ENCODE results near the gene AANAT.
A peak's percentile ranks its signal among the peaks of the same experiment; 100 is the strongest.

The AANAT gene

DNA sequence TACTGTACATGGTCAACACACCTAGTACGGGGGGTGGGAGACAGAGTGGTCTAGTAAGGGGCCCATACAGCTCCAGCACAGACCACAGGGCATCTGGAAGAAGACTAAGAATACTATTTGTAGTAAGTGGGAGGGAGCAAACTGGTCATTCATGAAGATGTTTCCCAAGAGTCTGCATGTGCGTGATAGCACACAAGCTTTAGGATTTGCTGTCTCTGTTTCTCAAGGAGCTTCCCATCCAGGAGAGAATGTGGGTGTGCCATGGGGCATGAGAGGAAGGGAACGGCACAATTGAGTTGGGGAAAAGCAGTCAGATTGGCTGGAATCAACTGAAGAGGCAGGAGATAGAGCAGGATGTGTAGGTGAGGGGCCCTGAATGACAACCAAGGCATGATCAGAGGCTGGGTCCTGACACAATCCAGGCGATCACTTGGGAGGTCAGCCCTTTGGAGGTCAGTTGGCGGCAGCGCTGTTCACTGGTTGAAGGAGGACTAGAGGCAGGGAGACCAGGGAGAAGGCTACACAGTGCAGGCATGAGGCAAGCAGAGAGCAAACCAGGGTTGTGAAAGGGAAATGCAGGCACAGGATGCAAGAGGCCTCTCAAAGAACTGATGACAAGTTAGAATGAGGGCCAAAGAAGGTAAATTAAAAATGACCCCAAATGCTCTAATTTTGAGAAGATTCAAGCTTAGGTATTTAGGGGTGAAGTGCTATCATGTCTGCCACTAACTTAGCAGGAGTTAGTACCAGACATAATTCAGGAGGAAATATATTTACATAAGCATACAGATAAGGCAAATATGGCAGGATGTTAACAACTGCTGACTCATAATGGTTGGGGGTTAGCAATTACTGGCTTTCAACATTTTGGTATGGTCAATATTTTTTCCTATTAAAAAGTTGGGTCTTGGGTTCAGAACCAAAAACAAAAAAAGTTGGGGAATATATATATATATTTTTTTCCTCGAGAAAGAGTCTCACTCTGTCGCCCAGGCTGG is 24.8 kb upstream of the AANAT start:
- no peak for DNase-seq

DNA sequence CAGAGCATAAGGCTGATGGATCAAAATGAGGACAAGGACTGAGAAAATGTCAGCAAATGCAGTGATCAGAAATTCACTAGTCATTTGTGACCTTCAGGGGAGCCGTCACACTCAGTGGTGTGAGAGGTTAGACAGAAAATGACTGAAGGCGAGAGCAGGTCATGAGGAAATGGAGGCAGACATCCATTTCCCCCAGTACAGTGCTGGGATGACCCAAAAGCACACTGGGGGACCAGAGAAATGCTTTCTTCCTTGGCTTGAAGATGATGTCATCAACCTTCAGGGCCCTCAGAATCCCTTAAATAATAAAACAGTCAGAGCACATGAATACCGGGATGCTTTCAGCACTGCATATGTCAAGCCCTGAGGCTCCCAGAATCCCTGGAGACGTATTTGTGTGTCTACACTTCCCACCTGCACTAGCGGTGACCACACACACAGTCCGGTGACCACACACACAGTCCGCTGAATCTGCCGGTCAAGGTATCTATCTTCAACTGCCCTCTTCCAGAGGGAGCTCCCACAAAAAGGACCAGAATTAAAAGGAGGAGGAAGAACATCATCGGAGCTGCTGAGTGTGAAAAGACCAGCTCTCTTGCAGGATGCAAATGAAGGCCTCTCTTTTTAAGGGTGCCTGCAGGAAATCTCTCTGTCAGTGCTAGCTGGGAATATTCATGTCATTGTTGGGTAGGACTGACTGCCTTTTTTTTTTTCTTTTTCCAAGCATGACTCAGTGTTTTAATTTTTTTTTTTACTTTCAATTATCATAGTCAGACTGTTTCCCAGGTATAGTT is 22.7 kb upstream of the AANAT start:
- DNase-seq = no peak

DNA sequence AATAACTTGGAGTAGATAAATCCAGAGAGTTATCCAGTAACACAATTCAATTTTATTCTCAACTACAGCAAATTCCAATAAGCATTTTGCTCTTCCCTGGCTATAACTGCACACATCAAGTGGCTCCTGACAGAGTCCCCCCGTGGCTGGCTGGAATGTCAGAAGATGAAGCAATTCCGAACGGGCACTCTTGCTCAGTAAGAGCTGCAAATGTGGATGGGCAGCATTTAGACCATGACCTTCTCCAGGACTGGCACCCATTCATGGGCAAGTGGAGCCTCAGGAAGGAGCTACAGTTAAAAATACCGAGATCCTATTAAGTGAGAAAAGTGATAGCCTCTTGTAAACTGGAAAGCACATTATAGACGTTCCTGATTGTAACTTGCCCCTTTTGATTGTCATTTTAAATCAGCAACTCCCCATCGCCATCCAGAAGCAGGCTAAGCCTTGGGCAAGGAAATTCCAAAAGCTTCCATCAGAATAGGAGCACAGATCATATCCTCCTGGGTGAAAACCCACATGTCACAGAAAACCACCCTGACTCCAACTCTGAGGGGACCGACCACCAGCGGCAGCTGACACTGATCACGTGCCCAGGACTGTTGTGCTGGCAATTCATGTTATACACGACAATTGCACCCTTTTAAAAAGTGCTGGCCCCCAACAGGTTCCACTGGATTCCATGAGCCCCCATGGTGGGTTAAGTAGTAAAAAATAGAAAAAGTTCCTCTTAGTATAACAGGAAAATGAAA is 21.5 kb upstream of the AANAT start:
- DNase-seq = no peak

DNA sequence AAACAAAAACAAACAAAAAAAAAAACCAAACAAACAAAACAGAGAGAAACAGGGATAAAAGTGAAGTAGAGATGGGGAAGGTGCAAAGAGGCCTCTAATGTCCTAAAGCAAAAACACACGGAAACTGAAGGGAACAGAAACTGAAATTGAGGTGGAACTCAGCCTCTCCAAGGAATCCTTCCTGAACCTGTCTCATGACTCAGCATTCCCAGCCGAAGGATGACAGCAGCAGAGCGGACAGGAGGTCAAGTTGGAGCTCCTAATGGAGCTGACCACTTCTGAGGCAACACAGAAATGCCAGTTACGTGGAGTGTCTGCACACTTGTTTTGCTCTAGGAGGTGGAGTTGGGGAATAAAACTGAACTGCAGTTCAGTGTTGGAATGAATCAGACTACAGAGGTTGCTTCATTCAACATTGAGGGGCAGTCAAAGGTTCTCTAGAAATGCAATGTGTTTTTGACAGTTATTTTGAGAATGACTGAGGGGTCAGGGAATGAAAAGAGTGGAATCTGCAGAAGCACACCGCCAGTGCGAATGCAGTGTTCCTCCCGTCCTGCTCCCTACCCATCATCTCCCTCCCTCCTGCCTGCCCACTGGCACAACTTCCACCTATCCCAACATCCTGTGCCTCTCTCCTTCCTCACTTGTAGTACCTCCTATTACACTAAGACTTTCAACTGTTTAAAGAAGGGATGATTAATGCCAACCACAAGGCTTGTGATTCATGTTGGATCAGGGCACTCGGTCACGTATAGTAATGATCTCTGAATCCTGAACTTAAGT is 20.8 kb upstream of the AANAT start:
- DNase-seq = no peak

DNA sequence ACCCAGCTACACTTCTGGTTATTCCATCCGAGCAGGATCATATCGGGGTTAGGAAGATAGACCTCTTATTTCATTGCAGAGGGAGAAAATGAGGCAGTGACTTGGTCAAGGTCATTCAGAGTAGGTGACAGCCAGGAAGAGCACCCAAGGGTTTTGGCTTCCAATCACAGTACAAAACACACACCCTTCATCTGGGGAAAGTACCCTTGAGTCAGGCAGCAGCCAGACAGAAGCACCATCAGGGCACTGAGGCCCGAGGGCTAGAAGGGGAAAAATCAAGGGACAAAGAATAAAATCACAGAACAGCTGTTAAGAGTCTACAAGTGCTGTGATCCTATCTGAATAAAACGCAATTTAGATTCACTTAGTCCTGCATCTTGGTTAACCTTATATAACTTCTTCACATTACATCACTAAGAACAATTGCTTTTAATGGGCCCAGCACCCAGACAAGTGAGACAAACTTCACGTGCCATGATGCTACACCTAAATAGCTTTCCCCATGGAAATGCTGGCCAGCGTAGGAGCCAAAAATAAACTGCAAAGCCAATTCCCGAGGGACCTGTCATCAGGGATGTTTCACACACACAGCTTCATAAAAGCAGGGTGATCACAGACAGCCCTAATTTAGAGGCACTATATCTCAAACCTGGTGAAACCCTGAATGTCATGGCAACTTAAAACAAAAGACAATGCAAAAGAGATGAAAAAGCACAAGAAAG is 19.3 kb upstream of the AANAT start:
- DNase-seq = no peak

DNA sequence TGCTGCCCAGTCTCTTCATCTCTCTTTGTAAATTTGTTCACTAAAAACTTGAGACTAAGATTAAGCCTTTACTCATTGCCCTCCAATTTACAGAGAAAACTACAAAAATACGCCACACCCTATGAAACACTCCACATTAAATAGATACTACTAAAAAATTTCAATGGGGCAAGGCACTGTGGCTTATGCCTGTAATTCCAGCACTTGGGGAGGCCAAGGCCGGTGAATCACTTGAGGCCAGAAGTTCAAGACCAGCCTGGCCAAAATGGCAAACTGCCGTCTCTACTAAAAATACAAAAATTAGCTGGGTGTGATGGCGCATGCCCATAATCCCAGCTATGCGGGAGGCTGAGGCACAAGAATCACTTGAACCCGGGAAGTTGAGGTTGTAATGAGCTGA is 18.3 kb upstream of the AANAT start:
- no peak for DNase-seq

DNA sequence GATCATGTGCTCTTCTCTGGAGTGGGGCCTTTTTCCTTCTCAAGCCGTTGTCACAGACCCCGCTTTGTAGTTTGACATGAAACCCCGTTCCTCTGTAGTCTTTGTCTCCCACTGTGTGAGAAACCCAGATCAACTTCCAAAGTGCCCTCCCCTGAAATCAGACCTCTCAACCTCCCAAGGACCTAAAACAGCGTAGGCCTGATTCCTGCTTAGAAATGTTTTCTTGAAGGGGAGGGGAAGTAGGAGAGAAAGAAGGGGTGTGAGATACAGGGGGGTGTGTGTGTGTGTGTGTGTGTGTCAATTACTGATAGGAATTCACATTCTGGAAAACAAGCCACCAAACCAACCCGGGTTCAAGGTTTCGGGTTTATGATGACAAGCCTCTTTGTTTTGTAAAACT is 15.9 kb upstream of the AANAT start:
- no peak for DNase-seq

DNA sequence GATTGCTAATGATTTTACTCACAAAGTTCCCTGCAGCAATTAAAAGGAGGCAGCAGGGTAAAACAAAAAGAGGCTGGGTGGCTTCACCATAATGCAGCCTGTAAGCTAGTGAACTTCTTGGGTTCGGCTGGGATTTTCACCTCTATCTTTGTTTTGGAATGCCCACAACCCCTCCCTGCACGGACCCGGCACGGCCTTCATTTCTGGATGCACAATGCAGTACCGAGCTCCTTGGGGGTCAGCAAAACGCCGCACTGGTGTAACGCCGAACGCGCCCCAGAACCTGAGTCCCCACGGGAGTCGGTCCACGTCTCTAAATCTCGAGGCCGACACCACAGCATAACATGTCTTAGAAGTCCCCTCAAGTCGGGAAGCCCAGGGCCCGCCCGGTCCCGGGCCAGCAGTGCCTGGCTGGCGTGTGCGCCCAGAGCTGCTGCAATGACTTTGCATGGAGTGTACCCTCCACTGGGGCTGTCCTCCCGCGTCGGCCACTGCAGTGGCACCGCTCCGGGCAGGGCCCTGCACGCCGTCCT is 15.2 kb upstream of the AANAT start:
- DNase-seq = no peak

DNA sequence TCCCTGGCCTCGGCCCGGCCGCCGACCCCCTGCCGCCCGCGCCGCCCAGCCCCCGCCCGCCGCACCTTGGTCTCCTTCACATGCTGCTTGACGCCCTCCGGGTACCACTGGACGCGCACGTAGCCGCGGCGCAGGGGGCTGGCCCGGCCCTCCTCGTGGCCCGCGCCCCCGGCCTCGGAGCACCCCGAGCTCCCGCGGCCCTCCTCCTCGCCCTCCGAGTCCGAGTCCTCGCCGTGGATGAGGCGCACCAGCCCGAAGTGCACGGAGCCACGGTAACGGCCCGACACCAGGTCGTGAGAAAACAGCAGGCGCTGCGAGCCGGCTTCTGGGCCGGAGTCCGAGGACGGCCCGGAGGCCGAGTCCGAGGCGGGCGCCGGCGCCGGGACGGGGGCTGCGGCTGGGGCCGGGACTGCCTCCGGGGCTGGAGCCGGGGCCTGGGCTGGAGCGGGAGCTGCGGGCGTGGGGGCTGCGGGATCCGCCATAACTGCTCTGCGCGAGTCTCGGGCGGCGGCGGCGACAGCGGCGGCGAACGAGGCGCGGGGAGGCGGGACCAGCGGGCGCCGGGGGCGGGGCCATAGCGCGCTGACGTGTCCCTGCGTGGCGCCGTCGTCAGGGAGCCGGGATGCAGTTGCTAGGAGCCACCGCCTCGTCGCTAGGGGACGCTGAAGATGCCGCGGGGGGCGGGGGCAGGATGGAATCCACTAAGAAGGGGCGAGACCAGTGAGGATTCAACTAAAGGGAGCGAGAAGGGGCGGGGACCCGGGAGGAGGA is 14.6 kb upstream of the AANAT start, which contains the start of gene UBE2O:
TSS of gene UBE2O (minus strand) at position 493 of the 771 bp plus-strand sequence. CDS start at position 482, 11 bp downstream.
- DNase-seq = peak; percentile 95

DNA sequence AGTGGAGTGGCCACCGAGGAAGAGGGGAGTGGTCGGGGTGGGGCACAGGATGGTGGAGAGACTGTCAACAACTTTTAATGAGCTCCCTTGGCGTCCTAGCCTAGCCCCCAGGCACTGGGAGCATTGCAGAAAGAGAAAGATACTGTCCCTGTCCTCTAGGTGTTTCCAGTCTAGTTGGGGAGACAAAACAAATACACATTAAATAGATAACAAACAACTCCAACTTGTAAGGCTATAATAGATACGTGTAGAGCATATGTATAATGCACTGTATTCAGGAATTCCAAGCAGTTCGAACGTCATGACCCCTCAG is 14.0 kb upstream of the AANAT start:
- DNase-seq = no peak

DNA sequence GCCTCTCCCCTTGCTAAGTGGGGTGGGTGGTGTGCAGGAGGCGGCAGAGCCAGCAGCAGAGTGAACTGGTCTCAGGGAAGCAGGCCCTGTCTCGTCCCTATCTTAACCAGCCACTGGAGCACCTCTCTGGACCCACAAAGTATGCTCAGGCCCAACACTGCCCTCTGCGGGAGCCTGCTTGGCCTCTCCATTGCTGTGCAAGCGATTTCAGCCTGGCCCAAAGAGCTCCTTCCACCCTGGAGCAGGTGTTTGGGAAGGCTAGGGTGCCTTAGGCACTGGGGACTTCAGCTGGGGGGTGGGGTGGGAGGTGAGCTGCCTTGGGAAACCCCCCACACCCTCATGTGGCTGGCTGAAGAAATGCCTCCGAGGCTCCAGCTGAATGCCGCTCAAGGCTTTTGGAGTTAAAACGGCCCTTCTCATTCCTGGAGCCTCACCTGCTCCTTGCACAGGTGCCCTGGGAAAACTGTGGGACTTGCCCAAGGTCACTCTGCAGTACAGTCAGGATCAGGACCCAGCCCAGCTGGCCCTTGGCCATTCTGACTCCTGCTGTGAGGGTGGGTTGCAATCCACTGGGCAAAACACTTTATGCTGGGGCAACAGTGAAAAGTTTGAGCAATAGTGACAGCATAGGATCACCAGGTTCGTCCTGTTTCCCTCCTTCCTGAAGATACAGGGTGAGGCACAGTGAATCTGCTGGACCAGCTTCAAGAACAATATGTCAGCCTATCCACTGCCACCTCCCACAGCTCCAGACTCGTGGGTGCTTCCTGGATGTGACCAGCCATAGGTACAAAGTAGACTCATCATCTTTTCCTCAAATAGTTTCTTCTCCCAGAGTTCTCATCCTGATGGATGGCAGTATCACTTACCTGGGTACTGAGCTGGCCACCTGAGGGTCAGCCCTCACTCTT is 8.6 kb upstream of the AANAT start:
- no peak for DNase-seq

DNA sequence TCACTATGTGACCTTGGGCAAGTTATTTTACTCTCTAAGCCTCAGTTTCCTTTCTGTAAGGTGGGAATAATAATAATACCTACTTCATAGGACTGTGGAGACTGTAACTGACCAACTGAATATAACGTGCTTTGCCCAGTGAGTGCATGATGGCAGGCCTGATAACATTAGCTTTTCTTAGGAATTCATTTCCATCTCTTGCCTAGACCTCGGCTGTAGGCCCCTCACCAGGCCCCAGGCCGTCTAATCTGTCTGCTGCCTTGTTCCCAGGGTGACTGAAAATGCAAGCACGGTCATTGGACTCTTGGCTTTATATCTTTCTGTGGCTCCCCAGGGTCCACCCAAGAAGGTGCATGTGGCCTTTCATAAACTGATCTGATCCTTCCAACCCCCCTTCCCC is 7.7 kb upstream of the AANAT start:
- no peak for DNase-seq

DNA sequence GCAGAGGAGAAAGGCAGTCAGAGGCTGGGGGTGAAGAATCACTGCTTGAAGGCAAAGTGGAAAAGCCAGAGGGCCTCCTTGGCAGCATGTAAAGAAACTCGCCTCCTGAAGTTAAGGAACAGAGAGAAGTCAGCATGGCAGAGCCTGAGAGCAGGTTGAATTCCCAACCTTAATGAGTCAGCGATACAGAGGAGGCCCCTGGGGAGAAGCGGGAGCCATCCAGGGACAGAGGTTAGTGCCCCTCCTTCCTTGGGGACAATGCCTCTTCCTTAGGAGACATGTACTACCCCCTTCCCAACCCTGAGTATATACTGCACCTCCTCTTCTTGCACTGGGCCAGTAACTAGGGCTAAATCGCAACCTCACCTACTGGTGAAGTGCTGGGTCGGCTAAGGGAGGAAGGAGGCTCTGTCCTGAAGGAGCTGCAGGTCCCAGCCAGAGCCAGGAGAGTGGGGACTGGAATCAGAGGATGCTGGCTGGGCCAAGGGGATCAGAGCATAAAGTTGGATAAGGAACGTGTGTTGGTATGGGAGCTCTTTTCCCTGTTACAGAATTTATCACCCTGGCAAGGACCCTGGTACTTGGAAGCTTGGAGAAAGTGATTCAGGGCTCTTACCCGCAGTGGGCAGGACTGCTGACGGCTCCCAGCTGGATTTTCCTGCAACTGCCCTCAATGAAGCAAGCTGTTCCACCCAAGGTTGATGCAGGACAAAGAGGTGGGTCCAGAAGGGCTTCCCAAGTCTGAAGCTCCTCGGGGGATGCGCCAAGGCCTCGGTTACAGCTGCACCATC is 5.4 kb upstream of the AANAT start:
- DNase-seq = no peak

DNA sequence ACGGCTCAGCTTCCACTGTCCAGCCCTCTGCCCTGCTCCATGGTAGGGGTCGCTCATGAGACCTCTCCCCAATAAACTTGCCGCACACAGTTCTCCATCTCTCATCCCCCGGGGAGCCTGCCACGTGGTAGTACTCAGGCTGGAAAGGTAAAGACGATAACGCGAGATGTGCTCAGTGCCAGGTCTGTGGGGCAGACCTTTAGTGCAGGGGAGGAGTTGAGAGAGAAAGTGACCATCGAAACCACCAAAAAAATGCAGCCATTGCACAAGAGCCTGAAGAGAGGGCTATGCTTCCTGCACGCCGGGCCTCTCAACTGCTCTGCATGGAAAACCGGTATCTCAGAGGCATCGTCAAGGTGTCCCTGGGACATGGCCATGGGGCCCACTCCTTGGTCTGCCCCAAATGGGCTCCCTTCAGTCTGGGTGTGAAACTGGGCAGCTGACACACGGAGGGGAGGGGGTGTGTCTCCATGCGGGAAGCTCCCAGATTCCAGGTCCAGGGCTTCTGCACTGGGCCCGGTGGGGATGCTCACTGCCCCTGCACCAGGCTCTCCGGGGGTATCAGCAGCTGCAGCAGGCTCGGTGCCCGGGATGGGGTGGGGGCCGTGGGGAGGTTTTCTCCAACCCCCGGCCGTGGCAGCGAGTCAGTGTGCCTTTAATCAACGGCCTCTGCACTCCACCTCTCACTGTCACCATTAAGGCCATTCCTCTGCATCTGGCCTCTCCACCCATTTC is 4.7 kb upstream of the AANAT start:
- DNase-seq = no peak

DNA sequence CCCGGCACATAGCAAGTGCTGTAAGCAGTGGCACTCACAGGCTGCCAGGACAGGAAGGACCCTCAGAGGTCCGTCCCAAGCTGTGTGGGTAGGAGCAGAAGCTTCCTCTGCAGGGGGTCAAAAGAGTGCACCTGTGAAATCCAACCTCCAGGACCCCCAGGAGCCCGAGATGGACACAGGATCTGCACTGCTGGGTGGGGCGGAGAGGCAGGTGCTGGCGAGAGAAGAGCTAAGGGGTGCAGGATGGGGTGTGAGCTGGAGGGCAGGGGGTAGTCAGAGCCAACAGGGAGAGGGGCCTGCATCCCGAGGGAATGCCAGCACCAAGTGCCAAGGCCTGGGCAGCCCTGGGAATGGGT is 650 bp upstream of the AANAT start:
- no peak for DNase-seq

DNA sequence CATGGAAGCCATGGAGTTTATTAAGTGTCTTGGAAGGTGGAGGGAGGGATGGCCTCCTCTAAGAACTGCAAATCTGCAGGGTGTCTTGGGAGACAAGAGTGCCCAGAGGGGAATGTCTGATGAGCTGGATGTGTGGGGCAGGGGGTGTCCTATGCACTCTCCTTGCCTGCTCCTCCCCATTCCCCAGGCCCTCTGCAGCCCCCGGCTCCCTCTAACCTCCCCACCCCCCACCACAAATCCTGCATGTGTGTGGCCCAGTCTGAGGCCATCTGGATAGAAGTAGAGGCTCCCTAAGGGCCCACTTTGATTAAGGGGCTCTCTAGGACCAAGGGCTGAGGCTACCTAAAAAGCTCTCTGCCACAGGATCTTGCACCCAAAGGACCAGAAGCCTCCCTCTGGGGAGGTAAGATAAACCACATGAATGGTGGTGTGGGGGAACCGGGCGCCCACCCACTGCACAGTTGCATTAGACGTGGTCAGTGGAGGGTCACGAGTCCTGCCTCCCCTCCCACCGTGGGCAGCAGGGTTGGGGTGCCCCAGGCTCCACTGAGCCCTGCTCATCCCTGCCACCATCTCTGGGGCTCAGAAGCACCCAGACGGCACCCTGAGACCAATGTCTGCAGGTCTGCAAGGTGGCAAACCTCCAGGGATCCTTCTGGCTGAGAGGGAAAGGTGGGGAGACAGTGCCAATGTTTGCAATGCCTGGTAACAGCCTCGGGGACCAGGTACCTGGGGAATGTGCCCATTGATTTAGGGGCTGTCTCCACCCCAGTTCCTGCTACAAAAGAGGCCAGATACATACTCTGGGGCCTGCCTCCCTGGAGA is 618 bp downstream of the AANAT start:
- DNase-seq = no peak

DNA sequence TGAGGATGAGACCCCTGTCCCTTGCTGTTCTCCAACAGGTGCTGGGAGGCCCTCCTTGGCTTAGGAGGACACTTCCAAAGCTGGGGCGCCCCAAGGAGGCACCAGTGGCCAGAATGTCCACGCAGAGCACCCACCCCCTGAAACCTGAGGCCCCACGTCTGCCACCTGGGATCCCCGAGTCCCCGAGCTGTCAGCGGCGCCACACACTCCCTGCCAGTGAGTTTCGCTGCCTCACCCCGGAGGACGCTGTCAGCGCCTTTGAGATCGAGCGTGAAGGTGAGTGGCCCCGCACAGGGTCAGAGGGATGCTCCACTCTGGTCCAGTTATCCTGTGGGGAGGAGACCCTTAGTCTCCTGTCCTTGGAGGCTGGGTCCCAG is 1.2 kb downstream of the AANAT start:
- DNase-seq = no peak
